Subcutaneous adipose tissue (tissue), 4 donors: ENCODE results near the gene ANO7. TPM values are rescaled to one million over a fixed set of nuclear protein-coding genes. Genes with fewer than 3 reads are reported as not detected.

ENCODE experiments used
- total RNA-seq, 4 donors: library from RNA; depleted of rRNA; stranded (reverse); fragments of >200 nt; gene quantifications; one replicate each; pipeline ENCODE4 v1.1.0, GENCODE V29; 2016
- TF ChIP-seq, protein P1 (sequence below): fragments of 450-650 bp; IDR thresholded peaks from one replicate; pipeline ENCODE4 v1.5.1; 2016; ENCODE audit warnings: low read depth, mild to moderate bottlenecking, control low read depth, antibody characterized with exemption, moderate library complexity

ANO7 gene, protein sequence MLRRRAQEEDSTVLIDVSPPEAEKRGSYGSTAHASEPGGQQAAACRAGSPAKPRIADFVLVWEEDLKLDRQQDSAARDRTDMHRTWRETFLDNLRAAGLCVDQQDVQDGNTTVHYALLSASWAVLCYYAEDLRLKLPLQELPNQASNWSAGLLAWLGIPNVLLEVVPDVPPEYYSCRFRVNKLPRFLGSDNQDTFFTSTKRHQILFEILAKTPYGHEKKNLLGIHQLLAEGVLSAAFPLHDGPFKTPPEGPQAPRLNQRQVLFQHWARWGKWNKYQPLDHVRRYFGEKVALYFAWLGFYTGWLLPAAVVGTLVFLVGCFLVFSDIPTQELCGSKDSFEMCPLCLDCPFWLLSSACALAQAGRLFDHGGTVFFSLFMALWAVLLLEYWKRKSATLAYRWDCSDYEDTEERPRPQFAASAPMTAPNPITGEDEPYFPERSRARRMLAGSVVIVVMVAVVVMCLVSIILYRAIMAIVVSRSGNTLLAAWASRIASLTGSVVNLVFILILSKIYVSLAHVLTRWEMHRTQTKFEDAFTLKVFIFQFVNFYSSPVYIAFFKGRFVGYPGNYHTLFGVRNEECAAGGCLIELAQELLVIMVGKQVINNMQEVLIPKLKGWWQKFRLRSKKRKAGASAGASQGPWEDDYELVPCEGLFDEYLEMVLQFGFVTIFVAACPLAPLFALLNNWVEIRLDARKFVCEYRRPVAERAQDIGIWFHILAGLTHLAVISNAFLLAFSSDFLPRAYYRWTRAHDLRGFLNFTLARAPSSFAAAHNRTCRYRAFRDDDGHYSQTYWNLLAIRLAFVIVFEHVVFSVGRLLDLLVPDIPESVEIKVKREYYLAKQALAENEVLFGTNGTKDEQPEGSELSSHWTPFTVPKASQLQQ
- total RNA-seq, result under 1 TPM in 3 of 4 donors, not detected in 1; 0.34 to 0.66 (median 0.65) TPM

DNA sequence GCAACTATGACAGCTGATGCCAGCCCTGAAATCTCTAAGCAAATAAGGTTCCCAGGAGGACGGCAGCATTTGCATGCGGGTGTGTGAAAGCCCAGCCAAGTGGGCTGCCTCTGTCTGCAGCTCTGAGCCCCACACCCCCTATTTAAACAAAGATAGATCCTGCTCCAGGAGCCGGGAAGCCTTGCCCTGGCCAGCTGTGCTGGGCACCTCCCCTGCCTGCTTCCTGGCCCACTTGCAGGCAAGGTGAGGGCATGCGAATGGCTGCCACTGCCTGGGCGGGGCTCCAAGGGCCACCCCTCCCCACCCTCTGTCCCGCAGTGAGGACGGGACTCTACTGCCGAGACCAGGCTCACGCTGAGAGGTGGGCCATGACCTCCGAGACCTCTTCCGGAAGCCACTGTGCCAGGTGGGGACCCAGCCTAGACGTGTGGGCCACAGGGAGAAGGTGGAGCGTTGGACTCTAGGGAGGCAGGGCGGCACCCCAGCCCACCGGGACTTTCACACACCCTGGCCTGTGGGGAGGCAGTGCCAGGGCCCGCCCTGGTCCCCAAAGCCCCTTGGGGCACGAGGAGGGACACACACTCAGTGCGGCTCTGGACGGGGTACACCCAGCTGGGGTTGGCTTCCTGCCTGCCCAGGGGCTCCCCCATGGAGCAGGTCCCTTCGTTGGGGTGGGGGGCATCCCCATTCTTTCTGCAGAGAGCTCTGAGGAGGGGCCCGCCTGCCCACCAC, at the start of gene ANO7:
TSS of gene ANO7 (plus strand) at position 317 of the 732 bp plus-strand sequence. CDS start 1,387 bp downstream, outside the sequence.
- TF ChIP-seq, protein P1, sequence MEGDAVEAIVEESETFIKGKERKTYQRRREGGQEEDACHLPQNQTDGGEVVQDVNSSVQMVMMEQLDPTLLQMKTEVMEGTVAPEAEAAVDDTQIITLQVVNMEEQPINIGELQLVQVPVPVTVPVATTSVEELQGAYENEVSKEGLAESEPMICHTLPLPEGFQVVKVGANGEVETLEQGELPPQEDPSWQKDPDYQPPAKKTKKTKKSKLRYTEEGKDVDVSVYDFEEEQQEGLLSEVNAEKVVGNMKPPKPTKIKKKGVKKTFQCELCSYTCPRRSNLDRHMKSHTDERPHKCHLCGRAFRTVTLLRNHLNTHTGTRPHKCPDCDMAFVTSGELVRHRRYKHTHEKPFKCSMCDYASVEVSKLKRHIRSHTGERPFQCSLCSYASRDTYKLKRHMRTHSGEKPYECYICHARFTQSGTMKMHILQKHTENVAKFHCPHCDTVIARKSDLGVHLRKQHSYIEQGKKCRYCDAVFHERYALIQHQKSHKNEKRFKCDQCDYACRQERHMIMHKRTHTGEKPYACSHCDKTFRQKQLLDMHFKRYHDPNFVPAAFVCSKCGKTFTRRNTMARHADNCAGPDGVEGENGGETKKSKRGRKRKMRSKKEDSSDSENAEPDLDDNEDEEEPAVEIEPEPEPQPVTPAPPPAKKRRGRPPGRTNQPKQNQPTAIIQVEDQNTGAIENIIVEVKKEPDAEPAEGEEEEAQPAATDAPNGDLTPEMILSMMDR, result no peak

DNA sequence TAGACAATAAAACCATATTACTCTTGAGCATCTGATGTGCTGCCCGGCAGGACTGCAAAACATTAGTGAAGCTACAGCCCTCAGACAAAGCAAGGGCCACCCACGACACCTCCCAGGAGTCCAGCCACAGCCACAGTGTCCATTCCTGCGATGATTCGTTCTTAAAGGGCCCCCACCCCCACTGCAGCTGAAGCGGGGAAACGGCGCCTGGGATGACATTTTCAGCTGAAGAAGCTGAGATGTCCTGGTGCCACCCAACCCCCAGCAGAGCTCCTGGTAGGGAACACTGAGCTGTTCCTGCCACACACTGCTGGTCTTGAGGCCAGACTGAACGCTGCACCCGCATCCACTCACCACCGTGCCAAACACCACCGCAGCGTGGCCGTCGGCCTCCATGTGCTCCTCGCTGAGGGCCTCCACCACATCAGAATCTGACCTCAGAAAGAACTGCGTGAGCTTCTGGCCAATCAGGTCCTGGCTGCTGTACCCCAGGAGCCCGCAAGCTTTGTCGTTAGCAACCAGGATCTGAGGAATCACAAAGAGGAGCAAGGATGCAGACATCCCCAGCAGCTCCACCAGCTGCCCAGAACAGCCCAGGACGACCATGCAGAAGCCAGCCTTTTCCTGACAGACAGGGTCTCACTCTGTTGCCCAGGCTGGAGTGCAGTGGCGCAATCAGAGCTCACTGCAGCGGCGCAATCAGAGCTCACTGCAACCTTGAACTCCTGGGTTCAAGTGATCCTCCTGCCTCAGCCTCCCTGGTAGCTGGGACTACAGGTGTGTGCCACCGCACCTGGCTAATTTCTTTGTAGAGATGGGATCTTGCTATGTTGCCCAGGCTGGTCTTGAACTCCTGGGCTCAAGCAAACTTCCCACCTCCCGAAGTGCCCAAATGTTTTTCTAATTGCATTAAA, 48.7 kb upstream of the ANO7 start:
- TF ChIP-seq, protein P1, result no peak

DNA sequence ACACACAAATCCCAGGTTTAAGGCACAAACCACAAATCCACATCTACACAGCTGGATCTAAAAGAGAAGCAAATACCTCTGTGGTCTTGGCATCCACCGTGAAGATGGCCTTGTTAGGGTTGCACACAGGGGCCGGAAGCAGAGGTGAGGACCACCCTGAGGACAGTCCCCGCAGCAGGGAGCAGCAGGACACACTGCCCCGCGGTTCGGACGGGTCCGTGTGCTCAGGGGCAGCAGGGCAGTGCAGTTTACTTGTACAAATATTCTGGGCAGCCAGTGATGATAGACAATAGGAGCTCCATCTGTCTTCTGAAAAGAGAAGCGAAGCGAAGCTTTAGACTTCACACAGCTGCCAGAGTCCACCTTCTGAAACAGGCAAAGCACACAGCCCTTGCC, 48.0 kb upstream of the ANO7 start:
- TF ChIP-seq, protein P1, result no peak

DNA sequence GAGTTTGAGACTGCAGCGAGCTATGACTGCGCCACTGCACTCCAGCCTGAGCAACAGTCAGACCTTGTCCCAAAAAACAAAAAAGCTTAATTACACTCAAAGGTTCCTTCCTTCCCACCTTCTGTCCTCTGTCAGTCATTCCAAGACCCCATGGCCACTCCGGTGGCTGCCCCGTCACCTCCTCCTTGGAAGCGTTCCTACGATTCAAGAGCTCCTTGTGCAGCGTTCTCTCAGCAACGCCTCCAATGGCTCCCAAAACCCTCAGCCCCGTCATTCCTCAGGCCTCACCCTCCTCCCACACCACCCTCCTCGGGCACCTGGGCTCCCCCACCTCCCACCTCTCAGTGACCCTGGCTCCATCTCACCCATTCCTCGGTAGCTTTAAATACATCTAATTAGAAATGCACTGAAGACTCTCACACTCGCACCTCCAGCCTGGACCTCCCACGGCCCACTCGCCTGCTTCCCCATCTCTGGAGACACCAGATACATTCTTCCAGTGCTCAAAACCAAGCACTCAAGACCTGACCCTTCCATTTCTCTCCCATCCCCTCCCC, 47.2 kb upstream of the ANO7 start:
- TF ChIP-seq, protein P1, result no peak

DNA sequence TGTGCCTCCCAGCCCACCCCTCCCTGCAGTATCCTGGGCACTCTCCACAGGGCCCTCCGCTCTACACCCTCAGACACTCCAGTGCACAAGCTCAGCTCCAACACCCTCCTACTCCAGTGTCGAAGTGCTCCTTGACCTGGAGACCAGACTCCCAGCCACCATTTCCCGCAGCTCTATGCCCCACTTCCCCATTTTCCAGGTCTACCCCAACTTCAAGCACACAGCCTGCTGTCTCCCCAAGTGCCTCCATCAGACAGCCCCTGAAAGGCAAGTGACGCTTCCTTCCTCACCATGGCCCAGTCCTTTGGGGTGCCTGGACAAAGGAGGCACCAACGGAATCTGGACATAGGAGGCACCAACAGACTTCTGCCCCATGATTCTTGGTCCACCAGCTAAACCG, 46.4 kb upstream of the ANO7 start:
- TF ChIP-seq, protein P1, result no peak

DNA sequence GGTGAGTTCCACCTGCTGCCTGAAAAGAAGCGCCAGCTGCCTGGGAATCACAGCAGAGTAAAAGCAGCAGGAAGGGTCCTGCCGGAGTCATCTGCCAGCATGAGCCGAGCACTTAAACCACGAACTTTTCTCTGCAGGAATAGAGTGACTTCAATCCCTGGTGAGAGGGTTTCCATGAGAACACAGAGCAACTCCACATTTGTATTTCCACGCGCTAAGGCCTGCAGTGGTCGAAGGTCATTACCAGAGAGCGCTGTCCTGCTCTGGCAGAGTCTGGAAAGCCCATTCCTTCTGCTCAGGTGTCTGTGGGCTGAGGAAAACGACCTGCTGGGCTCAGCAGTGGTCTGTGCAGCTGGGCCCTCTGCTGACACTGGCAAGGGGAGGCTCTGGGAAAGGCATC, 45.9 kb upstream of the ANO7 start:
- TF ChIP-seq, protein P1, result no peak
